Placental epithelial cell (primary cell): ENCODE measurements around the gene IL22. TPM values are rescaled to one million over a fixed set of nuclear protein-coding genes. Genes with fewer than 3 reads are reported as not detected.

Experiments used
- total RNA-seq: library from RNA; depleted of rRNA; stranded (reverse); fragments of >200 nt; gene quantifications from 2 replicates; pipeline ENCODE4 v1.2.3, GENCODE V29; 2012

The IL22 gene, protein sequence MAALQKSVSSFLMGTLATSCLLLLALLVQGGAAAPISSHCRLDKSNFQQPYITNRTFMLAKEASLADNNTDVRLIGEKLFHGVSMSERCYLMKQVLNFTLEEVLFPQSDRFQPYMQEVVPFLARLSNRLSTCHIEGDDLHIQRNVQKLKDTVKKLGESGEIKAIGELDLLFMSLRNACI
- total RNA-seq, result not detected in 2 replicates

DNA sequence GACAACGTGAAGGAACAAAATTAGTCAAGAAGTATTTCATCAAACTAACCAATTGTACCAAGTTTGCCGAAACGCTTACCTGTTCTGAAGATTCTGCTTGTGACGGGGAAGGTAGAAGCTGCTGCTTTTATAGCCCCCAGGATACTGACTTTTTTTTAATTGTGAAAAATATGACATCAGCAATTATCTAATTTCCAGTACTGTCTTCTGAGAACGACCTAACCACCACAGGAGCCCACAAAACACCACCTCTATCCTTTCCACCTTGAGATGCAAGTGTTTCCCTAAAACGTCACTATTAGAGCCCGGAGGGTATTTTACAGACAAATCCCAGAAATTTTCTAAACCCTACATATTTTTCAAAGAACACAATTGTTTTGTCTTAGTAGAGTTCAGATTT, at the start of gene IL22:
IL22 (minus strand) TSS at position 101 of the 400 bp plus-strand sequence. CDS start 156 bp downstream, outside the sequence.

DNA sequence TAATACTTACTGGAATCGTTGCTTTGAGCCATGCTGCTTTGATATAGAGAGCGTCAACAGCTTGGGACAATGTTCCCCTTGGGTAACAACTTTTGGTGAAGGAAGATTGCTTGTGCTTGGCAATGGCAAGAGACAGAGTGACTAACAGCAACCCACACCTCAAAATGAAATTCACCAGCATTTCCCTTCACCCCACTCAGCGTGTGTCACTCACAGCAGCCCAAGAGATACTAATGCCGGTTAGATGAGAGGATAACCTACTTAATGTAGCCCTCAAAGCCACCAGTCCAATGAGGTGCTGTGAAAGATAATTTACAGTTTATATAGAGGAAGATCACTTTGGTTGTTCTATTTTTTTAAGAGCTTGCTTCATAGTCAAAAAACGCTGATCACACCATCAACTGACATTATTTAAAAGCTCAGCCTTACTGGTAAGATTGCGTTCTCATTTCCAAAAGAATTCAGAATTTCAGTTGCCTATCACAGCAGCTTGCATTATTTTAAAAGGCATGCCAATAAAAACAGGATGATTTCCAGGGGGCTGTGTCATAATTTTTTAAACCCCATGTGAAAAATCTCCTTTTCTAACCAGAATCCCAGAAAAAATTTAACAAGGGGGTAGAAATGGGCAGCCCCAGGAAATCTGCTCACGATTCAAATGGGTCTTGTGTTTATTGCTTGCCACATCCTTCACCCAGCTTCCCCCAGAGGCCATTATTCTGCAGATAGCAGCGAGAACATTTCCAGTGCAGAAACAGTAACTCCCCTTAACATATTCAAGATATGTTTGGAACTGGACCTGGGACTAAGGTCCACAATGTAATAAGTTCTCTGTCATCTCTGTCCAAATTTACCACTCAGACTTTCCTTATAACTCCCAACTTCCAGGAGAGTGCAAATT, 27.6 kb downstream of the IL22 start, which contains the start of gene IL26:
IL26 (minus strand) TSS at position 235 of the 901 bp plus-strand sequence; CDS start at position 181, 54 bp downstream.

Other genes starting within 250 kb of the IL22 start
- gene IFNG, start 93.9 kb downstream of the IL22 start, total RNA-seq, result not detected in 2 replicates
- not detected in 2 replicates for gene IL26, start 27.8 kb downstream of the IL22 start, total RNA-seq
- gene MDM1, start 78.8 kb upstream of the IL22 start, total RNA-seq, result 5.1 and 9.8 TPM in 2 replicates